Loucy (cell line): ENCODE results near the gene CSKMT.
"Not testable (repeated sequence)": the region's sequence is repeated elsewhere in the genome, so short reads cannot be mapped to it uniquely, and the experiment has no call there.

Experiments used
- H2AFZ ChIP-seq: fragments of 200-600 bp; sonication (generic); 2 replicates; pipeline ENCODE4 v1.6.0; 2016; ENCODE audit warnings: antibody characterized with exemption, mild to moderate bottlenecking, low read length, moderate library complexity
- H3F3A ChIP-seq: fragments of 200-600 bp; 2 replicates; pipeline ENCODE4 v1.6.0; 2016; ENCODE audit warnings: antibody characterized with exemption, low read depth, mild to moderate bottlenecking
- H3K27me3 ChIP-seq: fragments of 200-600 bp; sonication (generic); 2 replicates; pipeline ENCODE4 v1.6.1; 2014; ENCODE audit warnings: low read length, mild to moderate bottlenecking; ENCODE audit not compliant: insufficient read depth, poor library complexity, severe bottlenecking
- H3K36me3 ChIP-seq: fragments of 200-600 bp; sonication (generic); 2 replicates; pipeline ENCODE4 v1.6.1; 2016; ENCODE audit warnings: low read length; ENCODE audit not compliant: insufficient read depth
- H3K4me1 ChIP-seq: fragments of 200-600 bp; sonication (generic); 2 replicates; pipeline ENCODE4 v1.5.1; 2014; ENCODE audit warnings: low read length, mild to moderate bottlenecking; ENCODE audit not compliant: insufficient read depth, poor library complexity, severe bottlenecking
- H3K4me2 ChIP-seq: fragments of 200-600 bp; sonication (generic); 2 replicates; pipeline ENCODE4 v1.6.0; 2014; ENCODE audit warnings: antibody characterized with exemption, low read length, low read depth, mild to moderate bottlenecking; ENCODE audit not compliant: poor library complexity, severe bottlenecking
- H3K4me3 ChIP-seq: fragments of 200-600 bp; sonication (generic); 2 replicates; pipeline ENCODE4 v1.5.1; 2014; ENCODE audit warnings: low read length, mild to moderate bottlenecking, mixed read lengths; ENCODE audit not compliant: poor library complexity, severe bottlenecking
- H3K79me2 ChIP-seq: fragments of 200-600 bp; sonication (generic); 2 replicates; pipeline ENCODE4 v1.6.1; 2014; ENCODE audit warnings: low read length; ENCODE audit not compliant: insufficient read depth
- H3K9ac ChIP-seq: fragments of 200-600 bp; sonication (generic); 2 replicates; pipeline ENCODE4 v1.6.0; 2014; ENCODE audit warnings: mild to moderate bottlenecking, low read depth, low read length, moderate library complexity; ENCODE audit not compliant: poor library complexity, severe bottlenecking
- H3K9me2 ChIP-seq: fragments of 200-600 bp; sonication (generic); replicated peaks from 2 replicates; pipeline ENCODE4 v1.6.1; 2016; ENCODE audit warnings: low read depth, low read length, mixed read lengths
- H3K9me3 ChIP-seq: fragments of 200-600 bp; sonication (generic); 2 replicates; pipeline ENCODE4 v1.6.1; 2014; ENCODE audit warnings: mild to moderate bottlenecking, antibody characterized with exemption, low read length, low read depth; ENCODE audit not compliant: insufficient read depth
- H4K20me1 ChIP-seq: fragments of 200-600 bp; sonication (generic); 2 replicates; pipeline ENCODE4 v1.6.0; 2014; ENCODE audit warnings: antibody characterized with exemption, low read length, mild to moderate bottlenecking; ENCODE audit not compliant: insufficient read depth, poor library complexity, severe bottlenecking
- EZH2phosphoT487 ChIP-seq: fragments of 200-600 bp; IDR thresholded peaks from 2 replicates; pipeline ENCODE4 v1.6.1; 2018; ENCODE audit warnings: antibody characterized with exemption, mild to moderate bottlenecking, moderate library complexity, borderline replicate concordance
- TF ChIP-seq, protein P1 (sequence below): fragments of 200-600 bp; sonication (generic); conservative IDR thresholded peaks from 2 replicates; pipeline ENCODE4 v1.5.1; 2014; ENCODE audit warnings: mild to moderate bottlenecking, antibody characterized with exemption, low read length

CSKMT gene

DNA sequence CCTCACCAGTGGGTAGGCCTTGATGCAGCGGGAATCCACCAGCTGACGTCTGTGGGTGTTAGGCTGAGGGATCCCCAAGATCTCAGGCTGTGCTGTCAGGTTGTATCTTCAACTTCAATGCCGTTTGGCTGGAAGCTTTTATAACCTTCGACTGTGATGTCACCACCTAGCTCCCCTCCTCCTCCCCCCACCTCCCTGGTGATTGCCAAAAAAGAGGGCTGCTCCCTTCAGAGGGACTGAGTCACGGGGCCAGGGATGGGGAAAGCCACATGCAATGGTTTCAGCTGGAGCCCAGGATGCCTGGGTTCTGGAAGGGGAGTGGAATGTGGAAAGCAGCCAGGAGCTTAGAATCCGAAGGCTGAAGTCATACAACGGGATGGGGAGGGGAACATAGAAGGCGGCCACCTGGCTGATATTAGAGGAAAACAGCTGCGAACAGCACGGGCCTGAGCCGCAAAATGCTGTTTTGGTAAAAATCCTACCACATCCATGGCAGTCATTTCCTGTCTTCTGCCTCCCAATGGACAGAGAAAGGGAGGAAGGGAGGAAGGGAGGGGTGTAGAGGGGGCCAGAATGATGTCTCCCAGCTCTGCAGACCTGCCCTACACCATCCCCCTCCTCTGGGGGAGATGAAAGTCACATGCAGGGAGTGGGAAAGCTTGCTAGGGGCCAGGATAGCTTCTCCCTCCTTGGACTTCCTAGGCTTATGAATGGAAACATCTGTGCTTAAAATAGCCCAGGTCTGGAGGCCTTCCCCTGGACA lies 24.5 kb downstream of the CSKMT start, which contains the start of gene LRRN4CL:
TSS of gene LRRN4CL (minus strand) at position 110 of the 763 bp plus-strand sequence. CDS start 1,022 bp downstream, outside the sequence.
- Histone ChIP-seq H3K9me3 (no peaks in the 10 kb centered on the region), H3K4me2 (no peak within 1 kb of the TSS), H3K9me2 (no peaks in the 10 kb centered on the region), H3F3A (no peaks in the 10 kb centered on the region), H3K4me3 (no peak within 1 kb of the TSS), H2AFZ (no peak within 1 kb of the TSS), H3K79me2 (no peaks in the 10 kb centered on the region), H3K27me3 (no peaks in the 10 kb centered on the region), H3K36me3 (peaks cover 44% of the 10 kb centered on the region; the same call in 1 of the 2 replicates), H3K4me1 (no peaks in the 10 kb centered on the region), H4K20me1 (no peaks in the 10 kb centered on the region), H3K9ac (no peak within 1 kb of the TSS)
- no peak for TF ChIP-seq EZH2phosphoT487
- TF ChIP-seq, protein P1, sequence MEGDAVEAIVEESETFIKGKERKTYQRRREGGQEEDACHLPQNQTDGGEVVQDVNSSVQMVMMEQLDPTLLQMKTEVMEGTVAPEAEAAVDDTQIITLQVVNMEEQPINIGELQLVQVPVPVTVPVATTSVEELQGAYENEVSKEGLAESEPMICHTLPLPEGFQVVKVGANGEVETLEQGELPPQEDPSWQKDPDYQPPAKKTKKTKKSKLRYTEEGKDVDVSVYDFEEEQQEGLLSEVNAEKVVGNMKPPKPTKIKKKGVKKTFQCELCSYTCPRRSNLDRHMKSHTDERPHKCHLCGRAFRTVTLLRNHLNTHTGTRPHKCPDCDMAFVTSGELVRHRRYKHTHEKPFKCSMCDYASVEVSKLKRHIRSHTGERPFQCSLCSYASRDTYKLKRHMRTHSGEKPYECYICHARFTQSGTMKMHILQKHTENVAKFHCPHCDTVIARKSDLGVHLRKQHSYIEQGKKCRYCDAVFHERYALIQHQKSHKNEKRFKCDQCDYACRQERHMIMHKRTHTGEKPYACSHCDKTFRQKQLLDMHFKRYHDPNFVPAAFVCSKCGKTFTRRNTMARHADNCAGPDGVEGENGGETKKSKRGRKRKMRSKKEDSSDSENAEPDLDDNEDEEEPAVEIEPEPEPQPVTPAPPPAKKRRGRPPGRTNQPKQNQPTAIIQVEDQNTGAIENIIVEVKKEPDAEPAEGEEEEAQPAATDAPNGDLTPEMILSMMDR, result no peak

- H3K9me2 ChIP-seq, H3K4me2 ChIP-seq, H3K79me2 ChIP-seq, H3K4me3 ChIP-seq, H4K20me1 ChIP-seq, H3F3A ChIP-seq, H3K9ac ChIP-seq, H3K9me3 ChIP-seq, H3K27me3 ChIP-seq, H3K4me1 ChIP-seq, H2AFZ ChIP-seq: not testable (repeated sequence)
- peaks cover 44% of the 10 kb centered on the region; the same call in 1 of the 2 replicates for H3K36me3 ChIP-seq
Measured at GRCh38 chr11:62693624-62694023, 28.5 kb downstream of the CSKMT start.

- Histone ChIP-seq H3K9me3 (no peaks in the 10 kb centered on the region), H3K79me2 (no peaks in the 10 kb centered on the region), H3K27me3 (no peaks in the 10 kb centered on the region), H3F3A (no peaks in the 10 kb centered on the region), H3K9ac (no peak overlapping the region), H3K9me2 (no peaks in the 10 kb centered on the region), H4K20me1 (no peaks in the 10 kb centered on the region), H3K4me3 (no peak overlapping the region), H3K36me3 (peaks cover 44% of the 10 kb centered on the region; the same call in 1 of the 2 replicates), H2AFZ (no peak overlapping the region), H3K4me1 (no peaks in the 10 kb centered on the region), H3K4me2 (no peak overlapping the region)
- TF ChIP-seq, protein P1, result peak; percentile 91
- TF ChIP-seq EZH2phosphoT487, result no peak
Measured at GRCh38 chr11:62694455-62695167, 29.5 kb downstream of the CSKMT start.
